Heart left ventricle (tissue), 13 donors: ENCODE data around the gene POU2AF1.

ENCODE experiments used
- CTCF ChIP-seq, 12 donors: fragments of 200-600 bp; sonication (generic) in 4 of 12; IDR thresholded peaks; one replicate each; pipeline versions ENCODE4 v1.5.0 to v1.8.0; 2018 to 2022; ENCODE audit warnings: antibody characterized with exemption in 12 of 12, mild to moderate bottlenecking in 5 of 12
- POLR2A ChIP-seq, 2 donors: fragments of 450-650 bp; IDR thresholded peaks; one replicate each; pipeline ENCODE4 v1.6.1; 2017; ENCODE audit warnings: antibody characterized with exemption in 2 of 2, mild to moderate bottlenecking in 2 of 2, moderate library complexity in 2 of 2
- donor health status: ischemic (EF 13 %, LVEDD 7.1; RV severe dilation, severe dysfunction).
- donor health status: DM: no; HTN: yes; CAD: no.
- donor health status: DM: no; HTN: no; CAD: no.
- donor health status: ischemic (EF 25% LVEDD 6.9; RV normal size, moderate dysfunction).
- donor health status: ischemic (EF 25% LVEDD 5.7; RV mildly dilated, moderate dysfunction).
- donor health status: ischemic (EF 35%, LVEDD 5.7; RV mildly dilated, moderate dysfunction).
- donor health status: nonischemic (EF 11% LVEDD 7.7; RV severe dilation, severe dysfunction).
- donor health status: DM: yes; HTN: yes; CAD: no.
- donor health status: PGD.
- donor health status: ischemic (EF 29% LVEDD 5.4; RV normal size, mild dysfunction).
- donor health status: nonischemic (EF 23%, LVEDD 6.1; RV moderate dilation, normal function).

DNA sequence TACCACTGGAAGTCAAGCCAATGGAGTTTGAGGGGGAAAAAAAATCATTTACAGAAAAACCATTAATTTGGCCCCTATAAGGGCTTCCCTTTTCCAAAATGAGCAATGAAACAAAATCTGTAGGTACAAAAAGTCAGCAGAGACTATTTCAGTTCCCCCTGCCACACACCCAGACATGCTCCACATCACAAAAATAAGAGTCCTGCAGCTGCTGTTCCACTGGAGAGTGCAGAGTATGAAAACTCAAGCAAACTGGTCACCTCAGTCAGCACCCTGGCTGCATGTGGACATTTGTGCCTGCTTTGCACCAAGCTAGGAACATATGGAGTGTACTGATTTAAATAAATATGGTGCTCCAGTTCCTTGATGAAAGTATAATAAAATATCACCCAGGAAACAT lies 15.1 kb downstream of the POU2AF1 start:
- TF ChIP-seq CTCF (IDR thresholded peaks at IDR 0.05), result no peak
- no peak for TF ChIP-seq POLR2A (IDR thresholded peaks at IDR 0.05)
